Melanocyte of skin (primary cell): ENCODE results near the gene RWDD4. TPM values are rescaled to one million over a fixed set of nuclear protein-coding genes. Genes with fewer than 3 reads are reported as not detected.

Experiments
- small RNA-seq, 2 donors: library from RNA; depleted of rRNA; stranded (forward); fragments of <200 nt; gene quantifications; one replicate each; pipeline ENCODE3, GENCODE V24; 2012
- total RNA-seq, 2 donors: library from RNA; depleted of rRNA; stranded (reverse); fragments of >200 nt; gene quantifications; 2 replicates each; pipeline ENCODE4 v1.2.3, GENCODE V29; 2012

RWDD4 gene
- total RNA-seq: 10 to 100 TPM; 14.5 to 20.3 TPM

GRCh38 chr4:183659029-183659871, at the start of gene RWDD4, which contains the start of gene TRAPPC11:
Gene RWDD4 (minus strand): TSS chr4:183659185. CDS start chr4:183658952, 233 bp downstream.
Gene TRAPPC11 (plus strand): TSS chr4:183659293. CDS start chr4:183663868, 4,575 bp downstream.

Small RNA genes within 50 kb of the gene (small RNA-seq; reads per million reads assigned to genes)
- gene RNU6-1053P (0 reads per million in 2 donors), gene RNU6-335P (0 reads per million in 2 donors), gene RNU6-479P (0 reads per million in 2 donors)

Other genes starting within 250 kb of the RWDD4 start
- 10 to 100 TPM; 10.3 to 17.3 TPM for gene CDKN2AIP, start 214.5 kb downstream of the RWDD4 start, total RNA-seq
- 1 to 10 TPM; 3.8 to 6.0 TPM for gene ING2, start 154.1 kb downstream of the RWDD4 start, total RNA-seq
- 10 to 100 TPM; 54.3 to 69.2 TPM for gene TRAPPC11, start 108 bp upstream of the RWDD4 start, total RNA-seq
- gene STOX2, start 246.1 kb upstream of the RWDD4 start, total RNA-seq: 10 to 100 TPM in 1 of 2 donors, 1 to 10 TPM in 1; 7.3 to 12.4 TPM